ENCODE measurements around the gene FPR2.
"Not testable (repeated sequence)": the region's sequence is repeated elsewhere in the genome, so short reads cannot be mapped to it uniquely, and the experiment has no call there.

Gene FPR2

GRCh38 chr19:51760697-51761356 lies at the start of gene FPR2:
Gene FPR2 (plus strand): TSS chr19:51761180. CDS start chr19:51768659, 7,479 bp downstream.
- DNase-seq = no peak

- DNase-seq = no peak
Observed at GRCh38 chr19:51711702-51712101, 49.3 kb upstream of the FPR2 start.

- no peak for DNase-seq
Observed at GRCh38 chr19:51712461-51713081, 48.4 kb upstream of the FPR2 start.

- DNase-seq = no peak
Observed at GRCh38 chr19:51713319-51714285, 47.4 kb upstream of the FPR2 start.

- DNase-seq = no peak
Observed at GRCh38 chr19:51714848-51715247, 46.1 kb upstream of the FPR2 start.

GRCh38 chr19:51715850-51716249 lies 45.1 kb upstream of the FPR2 start:
- no peak for DNase-seq

- no peak for DNase-seq
Observed at GRCh38 chr19:51716925-51717324, 44.1 kb upstream of the FPR2 start.

GRCh38 chr19:51719251-51719988 lies 41.6 kb upstream of the FPR2 start:
- DNase-seq = no peak

- no peak for DNase-seq
Observed at GRCh38 chr19:51721905-51722304, 39.1 kb upstream of the FPR2 start.

GRCh38 chr19:51722492-51722891 lies 38.5 kb upstream of the FPR2 start:
- DNase-seq = no peak

- DNase-seq = no peak
Observed at GRCh38 chr19:51724543-51724942, 36.4 kb upstream of the FPR2 start.

- no peak for DNase-seq
Observed at GRCh38 chr19:51726049-51726448, 34.9 kb upstream of the FPR2 start.

- no peak for DNase-seq
Observed at GRCh38 chr19:51727349-51727880, 33.6 kb upstream of the FPR2 start.

GRCh38 chr19:51729781-51730180 lies 31.2 kb upstream of the FPR2 start:
- DNase-seq = no peak

GRCh38 chr19:51733742-51734522 lies 27.0 kb upstream of the FPR2 start:
- DNase-seq = no peak

- DNase-seq = no peak
Observed at GRCh38 chr19:51735759-51736449, 25.1 kb upstream of the FPR2 start.

GRCh38 chr19:51737389-51737788 lies 23.6 kb upstream of the FPR2 start:
- no peak for DNase-seq

- no peak for DNase-seq
Observed at GRCh38 chr19:51737924-51738323, 23.1 kb upstream of the FPR2 start.

- not testable (repeated sequence) for DNase-seq
Observed at GRCh38 chr19:51738523-51738922, 22.5 kb upstream of the FPR2 start.

- DNase-seq = no peak
Observed at GRCh38 chr19:51739466-51740213, 21.3 kb upstream of the FPR2 start.

Measured in NCI-H1417 treated with DMSO at 0.1 percent for 48 hours (cell line).